Stimulated activated naive CD4-positive, alpha-beta T cell treated with Interleukin-2 at 50 U/mL for 16 hours (primary cell): ENCODE data around the gene MYCN.
"Not testable (repeated sequence)": the region's sequence is repeated elsewhere in the genome, so short reads cannot be mapped to it uniquely, and the experiment has no call there.

Experiments used
- DNase-seq: peaks from one replicate; lab custom pipeline; 2025; lab: John Stamatoyannopoulos, UW

Gene MYCN

DNA sequence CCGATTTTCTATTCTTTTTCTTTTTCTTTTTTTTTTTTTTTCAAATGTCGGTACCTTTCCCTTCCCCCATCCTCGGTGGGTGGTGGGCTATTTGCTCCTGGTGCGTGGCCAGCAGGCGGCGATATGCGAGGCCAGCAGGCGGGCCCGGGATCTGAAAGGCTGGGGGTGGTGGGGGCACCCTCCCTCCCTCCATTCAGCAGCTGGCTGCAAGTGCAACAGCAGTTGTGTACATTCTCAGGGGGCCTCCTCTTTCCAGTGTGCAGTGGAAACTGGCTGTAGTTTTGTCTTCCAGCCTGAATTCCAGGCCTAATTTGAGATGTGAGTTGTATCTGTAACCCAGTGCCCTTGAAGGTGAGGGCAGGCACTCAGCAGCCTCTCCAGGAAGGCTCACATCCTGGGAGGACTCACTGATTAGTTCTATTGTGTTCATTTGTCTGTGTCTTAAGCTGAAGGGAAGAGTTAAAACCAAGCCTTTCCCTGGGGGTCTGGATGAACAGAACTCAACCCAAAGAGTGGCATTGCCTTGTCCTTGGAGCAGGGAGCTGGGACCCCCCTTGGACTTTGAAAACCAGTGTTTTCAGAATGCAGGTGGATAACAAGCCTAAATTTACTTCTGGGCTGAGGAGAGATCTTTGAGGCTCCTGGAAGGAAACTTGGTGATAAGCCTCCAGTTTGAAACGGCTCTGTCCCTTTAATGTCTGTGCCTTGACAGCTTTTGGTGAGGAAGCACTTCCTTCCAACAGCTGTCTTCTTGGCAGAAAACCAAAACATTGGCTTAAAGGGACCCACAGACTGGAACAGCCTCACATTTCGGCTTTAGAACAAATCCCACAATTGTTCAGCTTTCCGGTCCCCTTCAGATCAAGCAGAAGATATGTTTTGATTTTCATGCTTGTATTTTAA is 3.3 kb downstream of the MYCN start:
- DNase-seq: no peak

DNA sequence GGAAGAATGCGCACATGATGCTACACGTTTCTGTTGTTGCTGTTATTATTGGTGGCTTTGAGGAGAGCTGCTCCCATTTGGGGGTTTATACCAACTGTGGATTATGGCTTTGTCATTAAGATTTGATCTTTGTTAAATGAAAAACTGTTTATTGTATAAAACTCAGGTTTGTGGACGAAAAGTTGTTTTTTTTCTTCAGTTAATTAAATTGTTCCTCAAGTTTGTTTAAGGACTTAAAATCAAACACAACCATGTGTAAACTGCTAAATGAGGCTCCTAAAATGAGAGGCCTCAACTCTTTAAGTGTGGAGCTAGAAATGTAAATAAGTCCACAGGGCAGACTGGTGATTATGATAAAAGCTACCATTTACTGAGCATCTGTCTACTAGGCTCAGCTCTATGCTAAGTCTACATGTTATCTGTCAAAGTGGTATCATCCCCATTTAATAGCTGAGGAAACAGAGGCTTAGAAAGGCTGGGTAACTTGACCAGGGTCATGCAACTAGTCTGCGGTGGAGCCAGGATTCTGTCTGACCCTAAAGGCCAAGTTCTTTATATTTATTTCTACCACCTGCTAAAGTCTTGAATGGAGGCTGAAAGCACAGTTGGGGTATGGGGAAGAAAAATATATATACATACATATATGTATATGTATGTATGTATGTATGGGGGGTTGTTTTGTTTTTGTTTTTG is 4.1 kb downstream of the MYCN start:
- no peak for DNase-seq

DNA sequence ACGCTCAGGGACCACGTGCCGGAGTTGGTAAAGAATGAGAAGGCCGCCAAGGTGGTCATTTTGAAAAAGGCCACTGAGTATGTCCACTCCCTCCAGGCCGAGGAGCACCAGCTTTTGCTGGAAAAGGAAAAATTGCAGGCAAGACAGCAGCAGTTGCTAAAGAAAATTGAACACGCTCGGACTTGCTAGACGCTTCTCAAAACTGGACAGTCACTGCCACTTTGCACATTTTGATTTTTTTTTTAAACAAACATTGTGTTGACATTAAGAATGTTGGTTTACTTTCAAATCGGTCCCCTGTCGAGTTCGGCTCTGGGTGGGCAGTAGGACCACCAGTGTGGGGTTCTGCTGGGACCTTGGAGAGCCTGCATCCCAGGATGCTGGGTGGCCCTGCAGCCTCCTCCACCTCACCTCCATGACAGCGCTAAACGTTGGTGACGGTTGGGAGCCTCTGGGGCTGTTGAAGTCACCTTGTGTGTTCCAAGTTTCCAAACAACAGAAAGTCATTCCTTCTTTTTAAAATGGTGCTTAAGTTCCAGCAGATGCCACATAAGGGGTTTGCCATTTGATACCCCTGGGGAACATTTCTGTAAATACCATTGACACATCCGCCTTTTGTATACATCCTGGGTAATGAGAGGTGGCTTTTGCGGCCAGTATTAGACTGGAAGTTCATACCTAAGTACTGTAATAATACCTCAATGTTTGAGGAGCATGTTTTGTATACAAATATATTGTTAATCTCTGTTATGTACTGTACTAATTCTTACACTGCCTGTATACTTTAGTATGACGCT is 5.8 kb downstream of the MYCN start:
- no peak for DNase-seq

DNA sequence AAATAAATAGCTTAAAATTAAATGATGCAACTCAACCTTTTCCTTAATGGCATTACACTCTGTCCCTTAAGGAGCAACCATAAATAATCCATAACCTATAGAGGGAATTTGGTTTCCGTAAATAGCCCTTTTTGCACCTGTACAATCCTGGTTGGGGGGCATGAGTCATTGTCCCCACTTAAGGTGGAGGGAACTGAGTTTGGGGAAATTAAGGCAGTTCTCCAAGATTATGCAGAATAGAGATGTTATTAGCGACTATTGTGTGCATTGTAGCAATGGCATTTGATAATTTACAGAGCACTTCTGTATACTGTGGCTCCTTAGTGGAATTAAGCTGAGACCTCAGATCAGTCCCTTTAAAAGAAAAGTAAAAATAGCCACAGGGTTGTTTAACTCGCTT is 6.6 kb downstream of the MYCN start:
- no peak for DNase-seq

DNA sequence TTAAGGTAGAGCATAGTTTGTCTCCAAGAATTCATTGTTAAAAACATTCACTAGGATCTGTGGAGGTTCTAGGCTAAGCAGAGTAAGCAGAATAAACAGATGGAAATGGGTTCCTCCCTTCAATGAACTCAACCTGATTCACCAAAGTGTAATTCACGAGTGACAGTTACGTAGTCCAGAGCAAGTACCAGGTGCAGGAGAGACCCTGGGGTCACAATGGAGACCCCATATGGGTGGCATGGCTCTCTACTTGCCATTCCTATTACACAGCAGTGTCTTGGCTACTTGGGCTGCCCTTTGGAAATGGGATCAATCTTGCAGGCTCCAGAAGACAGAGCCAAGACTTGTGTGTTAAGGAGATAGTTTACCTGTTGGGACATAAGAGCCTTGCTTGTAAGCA is 7.1 kb downstream of the MYCN start:
- DNase-seq: no peak

DNA sequence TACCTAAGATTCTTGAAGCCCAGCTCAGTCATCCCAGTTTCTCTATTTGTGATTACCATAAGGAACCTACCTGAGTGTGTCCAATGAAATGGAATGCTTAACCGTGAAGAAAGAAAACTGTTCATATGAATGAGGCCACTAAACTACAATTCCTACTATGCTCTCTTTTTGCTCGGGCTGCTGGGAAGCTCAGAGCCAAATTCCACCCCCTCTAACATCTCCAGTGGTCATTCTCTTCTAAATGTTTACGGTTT is 8.3 kb downstream of the MYCN start:
- DNase-seq: no peak

DNA sequence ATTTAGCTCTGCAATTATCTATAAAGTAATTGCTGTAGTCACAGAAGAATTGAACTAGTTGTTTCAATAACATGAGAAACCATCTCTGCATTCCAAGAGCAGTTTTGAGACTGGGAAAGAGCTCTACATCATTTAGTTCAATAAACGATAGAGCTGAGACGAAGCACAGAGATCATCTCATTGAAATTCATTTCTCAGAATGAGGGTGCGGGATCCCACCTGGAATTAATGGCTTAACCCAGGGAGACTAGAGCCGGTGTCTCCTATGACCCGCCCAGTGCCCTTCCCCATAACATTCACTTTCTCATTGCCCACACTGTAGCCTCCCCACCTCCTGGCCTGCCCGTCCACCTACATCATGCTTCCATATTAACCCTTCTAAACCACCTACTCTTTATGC is 8.8 kb downstream of the MYCN start:
- no peak for DNase-seq

DNA sequence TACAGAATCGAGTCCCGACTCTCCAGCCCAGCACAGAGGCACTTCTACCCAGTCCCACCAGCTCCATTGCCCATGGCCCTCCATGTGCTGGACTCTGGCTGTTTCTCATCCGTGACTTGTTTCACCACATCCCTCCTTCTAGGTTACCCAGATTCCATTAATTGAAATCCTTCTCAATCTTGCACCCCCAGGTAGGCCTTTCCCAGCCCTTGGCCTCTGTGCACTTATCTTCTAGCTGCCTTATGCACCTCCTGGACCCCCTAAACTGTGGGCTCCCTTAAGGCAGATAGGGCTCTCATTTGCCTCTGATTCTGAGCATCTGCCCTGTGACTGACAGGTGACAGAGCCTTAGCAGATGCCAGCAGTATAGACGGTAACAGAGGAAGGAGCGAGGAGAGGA is 9.2 kb downstream of the MYCN start:
- no peak for DNase-seq

DNA sequence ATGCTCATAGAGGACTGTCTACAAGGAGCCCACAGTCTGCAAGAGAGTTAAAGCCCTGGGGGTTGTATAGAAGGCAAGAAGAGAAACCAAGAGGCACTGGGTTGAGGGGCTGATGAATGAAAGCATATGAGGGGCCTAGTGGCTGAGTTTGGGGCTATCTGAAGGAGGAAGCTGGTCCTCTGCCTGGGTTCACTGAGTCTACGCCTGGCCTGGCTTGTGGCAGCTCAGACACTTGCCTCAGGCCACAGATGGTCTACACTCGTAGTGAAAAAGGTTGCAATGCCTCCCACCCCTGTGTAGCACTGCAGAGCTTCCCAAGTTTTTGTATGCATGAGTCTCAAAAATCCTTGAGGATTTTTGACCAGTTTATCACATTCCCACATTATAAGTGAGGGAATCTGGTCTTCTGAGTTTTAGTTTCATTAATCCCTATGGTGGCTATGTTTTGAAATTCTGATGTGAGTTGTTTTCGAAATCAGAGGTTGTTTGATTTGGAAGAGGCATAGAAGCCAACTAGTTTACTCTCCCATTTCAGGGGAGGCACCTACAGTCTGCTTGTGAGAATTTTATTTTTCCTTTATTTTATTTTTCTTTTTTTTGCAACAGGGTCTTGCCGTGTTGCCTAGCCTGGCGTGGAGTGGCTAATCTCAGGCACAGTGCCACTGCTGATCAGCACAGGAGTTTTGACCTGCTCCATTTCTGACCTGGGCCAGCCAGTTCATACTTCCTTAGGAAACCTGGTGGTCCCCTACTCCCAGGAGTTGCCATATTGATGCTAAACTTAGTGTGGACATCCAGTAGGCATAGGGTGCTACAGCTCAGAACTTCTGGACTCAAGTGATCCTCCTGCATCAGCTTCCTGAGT is 10.0 kb downstream of the MYCN start:
- no peak for DNase-seq

DNA sequence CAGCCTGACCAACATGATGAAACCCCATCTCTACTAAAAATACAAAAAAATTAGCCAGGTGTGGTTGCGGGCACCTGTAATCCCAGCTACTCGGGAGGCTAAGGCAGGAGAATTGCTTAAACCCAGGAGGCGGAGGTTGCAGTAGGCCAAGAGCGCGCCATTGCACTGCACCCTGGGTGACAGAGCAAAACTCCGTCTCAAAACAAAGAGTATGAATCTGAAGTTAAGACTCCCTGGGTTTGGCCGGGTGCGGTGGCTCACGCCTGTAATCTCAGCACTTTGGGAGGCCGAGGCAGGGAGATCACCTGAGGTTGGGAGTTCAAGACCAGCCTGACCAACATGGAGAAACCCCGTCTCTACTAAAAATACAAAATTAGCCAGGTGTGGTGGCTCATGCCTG is 11.6 kb downstream of the MYCN start:
- not testable (repeated sequence) for DNase-seq

DNA sequence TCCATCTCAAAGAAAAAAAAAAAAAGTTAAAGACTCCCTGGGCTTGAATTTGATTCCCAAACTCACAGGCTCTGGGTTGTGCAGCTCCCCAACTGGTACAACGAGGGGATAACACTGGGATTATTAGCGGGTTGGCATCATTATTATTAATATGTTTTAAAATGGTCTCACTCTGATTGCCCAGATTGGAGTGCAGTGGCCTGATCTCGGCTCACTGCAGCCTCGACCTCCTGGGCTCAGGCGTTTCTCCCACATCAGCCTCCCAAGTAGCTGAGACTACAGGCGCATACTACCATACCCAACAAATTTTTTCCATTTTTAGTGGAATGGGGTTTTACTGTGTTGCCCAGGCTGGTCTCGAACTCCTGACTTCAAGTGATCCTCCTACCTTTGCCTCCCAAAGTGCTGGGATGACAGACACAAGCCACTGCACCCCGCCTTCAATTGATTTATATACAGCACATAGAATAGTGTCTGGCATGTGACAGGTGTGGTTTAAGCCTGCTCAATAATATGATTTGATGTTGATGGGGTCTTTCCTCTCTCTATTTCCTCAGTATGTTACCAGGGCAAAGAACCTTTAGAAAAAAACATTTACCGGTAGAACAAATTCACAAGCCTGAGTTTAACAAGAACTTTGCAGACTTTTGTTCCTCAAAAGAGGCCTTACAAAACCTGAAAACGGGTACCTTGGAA is 12.2 kb downstream of the MYCN start:
- DNase-seq: no peak

DNA sequence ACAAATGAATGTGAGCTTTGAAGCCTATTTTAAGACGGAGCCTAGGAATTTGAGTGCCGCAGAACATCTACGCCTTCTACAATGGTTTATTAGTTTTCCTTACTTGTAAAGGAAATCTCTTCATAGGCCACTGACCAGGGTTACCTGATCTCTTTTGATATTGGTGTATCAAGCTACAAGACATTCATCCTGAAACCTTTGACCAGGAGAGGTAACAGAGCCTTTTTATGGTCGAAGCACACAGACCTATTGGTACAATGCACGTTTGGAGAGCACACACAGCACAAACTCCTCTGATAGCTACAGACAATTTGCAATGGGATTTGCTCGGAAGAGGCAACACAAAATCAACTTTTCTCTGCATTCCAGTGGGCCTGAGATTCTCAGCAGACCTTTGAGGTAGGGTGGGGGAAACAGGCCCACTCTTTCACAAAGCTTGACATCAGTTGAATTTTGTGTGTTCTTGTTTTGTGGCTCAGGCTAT is 12.8 kb downstream of the MYCN start:
- no peak for DNase-seq

DNA sequence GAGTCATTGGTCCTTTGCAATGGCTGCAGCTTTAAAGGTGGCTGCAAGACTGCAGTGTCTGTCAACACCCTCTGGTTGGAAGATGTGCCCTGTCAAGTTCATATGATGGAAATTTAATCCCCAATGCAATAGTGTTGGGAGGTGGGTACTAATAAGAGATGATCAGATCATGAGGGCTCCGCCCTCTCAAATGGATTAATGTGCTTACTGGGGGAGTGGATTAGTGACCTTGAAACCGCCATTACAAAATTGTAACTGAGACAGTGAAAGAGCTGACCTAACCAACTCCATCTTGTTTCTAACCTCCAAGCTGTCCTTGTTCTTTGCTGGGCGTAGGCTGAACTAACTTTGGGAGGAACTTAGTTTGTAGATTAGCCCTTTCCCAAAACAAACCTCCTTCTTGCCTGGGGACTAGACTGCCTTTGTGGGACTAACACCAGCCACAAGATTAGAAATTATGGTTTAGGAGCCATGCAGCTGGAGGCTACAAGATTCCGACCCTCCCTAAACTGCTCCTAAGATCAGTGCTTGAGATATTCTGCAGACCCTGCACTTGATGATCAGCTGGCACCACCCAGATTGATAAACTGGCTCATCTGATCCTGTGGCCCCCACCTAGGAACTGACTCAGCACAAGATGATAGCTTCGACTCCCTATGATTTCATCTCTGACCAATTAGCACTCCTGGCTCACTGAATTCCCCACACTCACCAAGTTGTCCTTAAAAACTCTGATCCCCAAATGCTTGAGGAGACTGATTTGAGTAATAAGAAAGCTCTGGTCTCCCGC is 13.7 kb downstream of the MYCN start:
- DNase-seq: no peak

DNA sequence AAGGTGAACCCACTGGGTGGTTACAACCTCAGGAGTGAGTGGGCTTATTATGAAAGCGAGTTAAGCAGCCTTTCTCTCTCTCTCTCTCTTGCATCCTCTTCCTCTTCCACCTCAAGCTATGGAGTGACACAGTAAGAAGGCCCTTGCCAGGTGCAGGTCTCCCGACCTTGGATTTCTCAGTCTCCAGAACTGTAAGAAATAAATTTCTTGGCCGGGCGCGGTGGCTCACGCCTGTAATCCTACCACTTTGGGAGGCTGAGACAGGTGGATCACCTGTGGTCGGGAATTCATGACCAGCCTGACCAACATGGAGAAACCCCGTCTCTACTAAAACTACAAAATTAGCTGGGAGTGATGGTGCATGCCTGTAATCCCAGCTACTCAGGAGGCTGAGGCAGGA is 14.4 kb downstream of the MYCN start:
- no peak for DNase-seq

DNA sequence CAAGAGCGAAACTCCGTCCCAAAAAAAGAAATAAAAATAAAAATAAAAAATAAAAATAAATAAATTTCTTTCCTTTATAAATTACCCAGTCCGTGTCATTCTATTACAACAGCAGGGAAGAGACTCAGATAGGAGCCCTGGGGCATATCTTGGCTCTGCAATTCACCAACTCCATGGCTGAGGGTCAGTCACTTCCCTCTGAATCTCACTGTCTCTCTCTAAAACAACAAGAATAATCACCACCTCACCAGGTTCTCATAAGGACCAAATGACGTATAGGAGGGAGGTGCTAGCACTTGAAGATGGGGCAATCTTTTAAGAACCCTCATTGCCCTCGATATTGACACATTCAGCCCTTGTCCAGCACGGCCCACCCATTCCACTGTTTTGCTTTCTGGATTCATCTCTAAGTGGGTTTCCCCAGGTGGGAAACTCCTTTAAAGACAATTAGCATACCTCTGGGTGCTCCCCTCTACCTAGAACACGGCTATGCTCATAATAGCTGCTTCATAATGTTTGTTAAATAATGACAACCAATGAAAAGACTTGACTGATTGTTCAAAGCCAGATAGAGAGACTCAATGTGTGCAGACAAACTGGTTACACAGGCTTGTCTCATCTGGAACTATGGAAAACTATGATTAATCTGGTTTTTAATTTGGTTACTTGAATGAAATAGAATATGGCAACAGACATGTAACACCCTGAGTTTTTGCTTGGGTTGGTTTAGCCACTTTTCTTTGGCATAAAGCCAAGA is 15.1 kb downstream of the MYCN start:
- no peak for DNase-seq

DNA sequence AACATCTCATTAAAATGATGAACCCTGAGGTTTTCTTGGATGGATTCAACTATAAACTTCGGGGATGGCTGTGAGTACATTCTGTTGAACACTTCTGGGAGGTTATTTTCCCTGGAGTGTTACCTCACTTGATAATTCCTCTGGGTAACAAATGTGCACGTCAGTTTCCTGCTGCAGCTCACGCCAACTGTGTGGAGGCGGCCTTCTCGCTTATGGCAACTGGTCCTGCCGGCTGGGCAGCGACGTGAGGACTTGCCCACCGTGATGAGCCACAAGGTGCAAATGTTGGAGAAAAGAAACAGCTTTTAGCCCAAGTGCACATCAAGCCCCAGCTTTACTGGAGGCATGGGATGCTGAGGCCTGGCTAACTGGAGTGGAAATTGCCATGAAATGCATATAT is 15.9 kb downstream of the MYCN start:
- DNase-seq: no peak

DNA sequence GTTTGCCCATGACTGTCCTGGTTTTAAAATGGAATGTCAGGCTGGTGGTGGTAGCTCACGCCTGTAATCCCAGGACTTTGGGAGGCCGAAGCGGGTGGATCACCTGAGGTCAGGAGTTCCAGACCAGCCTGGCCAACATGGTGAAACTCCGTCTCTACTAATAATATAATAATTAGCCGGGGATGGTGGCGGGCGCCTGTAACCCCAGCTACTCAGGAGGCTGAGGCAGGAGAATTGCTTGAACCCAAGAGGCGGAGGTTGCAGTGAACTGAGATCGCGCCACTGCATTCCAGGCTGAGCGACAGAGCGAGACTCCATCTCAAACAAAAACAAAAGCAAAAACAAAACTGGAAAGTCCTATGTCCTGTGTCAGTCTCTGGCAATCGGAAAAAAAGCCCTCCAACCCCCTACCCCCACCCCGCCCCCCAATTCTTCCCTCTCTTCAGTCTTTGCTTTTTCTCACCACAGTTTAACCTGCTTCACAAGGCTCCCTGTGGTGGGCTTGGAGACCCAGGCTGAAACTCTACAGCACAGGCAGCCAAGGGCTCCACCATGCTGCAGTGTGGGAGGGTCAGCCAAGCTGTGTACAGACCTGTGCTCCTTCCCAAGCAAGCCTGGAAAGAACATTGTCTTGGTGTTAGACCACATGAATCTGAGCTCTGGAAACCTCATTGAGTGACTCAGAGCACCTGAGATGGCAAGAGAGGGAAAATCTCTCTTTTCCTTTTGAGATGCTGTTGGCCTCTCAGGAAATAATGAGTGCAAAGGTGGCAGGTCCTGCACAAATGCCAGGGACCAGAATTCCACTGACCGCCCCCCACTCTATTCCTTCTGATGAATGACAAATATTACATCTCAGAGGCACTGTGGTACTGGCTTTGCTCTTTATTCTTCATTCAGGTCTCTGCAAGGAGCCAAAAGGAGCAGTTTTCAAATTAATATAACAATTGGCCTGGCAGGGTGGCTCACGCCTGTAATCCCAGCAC is 16.7 kb downstream of the MYCN start:
- DNase-seq: no peak

DNA sequence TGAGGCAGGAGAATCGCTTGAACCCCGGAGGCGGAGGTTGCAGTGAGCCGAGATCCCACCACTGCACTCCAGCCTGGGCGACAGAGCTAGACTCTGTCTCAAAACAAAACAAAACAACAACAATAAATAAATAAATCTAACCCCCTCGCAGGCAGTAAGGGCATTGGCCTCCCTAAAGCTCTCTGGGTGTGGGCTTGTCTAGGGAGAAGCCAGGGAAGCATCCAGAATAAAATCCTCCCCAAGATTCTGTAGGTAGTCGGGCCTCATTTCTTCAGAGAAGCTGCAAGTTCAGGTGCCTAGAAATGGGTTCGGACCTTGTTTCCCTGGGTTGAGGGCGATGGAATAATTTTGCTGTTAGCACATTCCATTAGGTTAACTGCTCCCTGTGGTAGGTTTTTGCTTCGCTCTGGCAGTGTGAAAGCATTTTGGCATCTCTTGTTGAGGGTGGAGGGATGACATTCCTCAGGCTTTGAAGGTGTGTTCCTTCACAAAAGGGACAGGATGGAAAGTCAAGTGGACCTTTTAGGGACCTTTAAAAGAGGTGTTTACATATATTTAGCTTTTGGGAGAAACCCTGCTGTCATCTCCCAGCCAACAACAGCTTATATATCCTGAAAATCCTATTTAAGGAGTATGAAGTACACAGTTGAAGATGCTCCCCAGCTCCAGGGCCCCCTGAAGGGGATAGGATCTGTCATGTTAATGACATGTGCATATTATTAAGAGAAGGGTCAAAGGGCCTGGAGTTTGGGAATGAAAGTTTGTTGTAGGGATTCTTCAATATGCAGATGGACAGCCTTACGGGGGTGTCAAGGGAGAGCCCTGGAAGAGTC is 17.7 kb downstream of the MYCN start:
- no peak for DNase-seq
